Muscle layer of duodenum (tissue), 2 donors: Measurements from ENCODE around the gene ELL3.

Experiments used
- H3K27ac ChIP-seq: one replicate; pipeline ENCODE4 v1.7.0; 2013; ENCODE audit warnings: mild to moderate bottlenecking, low read length
- H3K27me3 ChIP-seq: one replicate; pipeline ENCODE4 v1.7.0; 2013; ENCODE audit warnings: low read depth, mild to moderate bottlenecking, control low read depth, low read length
- H3K36me3 ChIP-seq, 2 donors: one replicate each; pipeline ENCODE4 v1.7.0; 2013; ENCODE audit warnings: low read length in 2 of 2, control low read depth in 1 of 2, mild to moderate bottlenecking in 1 of 2; ENCODE audit not compliant: insufficient read depth in 2 of 2, control insufficient read depth in 1 of 2
- H3K4me1 ChIP-seq, 2 donors: one replicate each; pipeline ENCODE4 v1.7.0; 2013; ENCODE audit warnings: low read length in 2 of 2, mild to moderate bottlenecking in 2 of 2, control low read depth in 1 of 2, moderate library complexity in 1 of 2; ENCODE audit not compliant: insufficient read depth in 2 of 2, control insufficient read depth in 1 of 2
- H3K4me3 ChIP-seq, 2 donors: one replicate each; pipeline ENCODE4 v1.7.0; 2013; ENCODE audit warnings: low read length in 2 of 2, low read depth in 1 of 2, mild to moderate bottlenecking in 1 of 2
- H3K9me3 ChIP-seq, 2 donors: one replicate each; pipeline ENCODE4 v1.7.0; 2013; ENCODE audit warnings: low read length in 2 of 2, control low read depth in 1 of 2, mild to moderate bottlenecking in 1 of 2; ENCODE audit not compliant: control insufficient read depth in 1 of 2
- donor health status: healthy.

The ELL3 gene

GRCh38 chr15:43789409-43789808, 12.6 kb upstream of the ELL3 start:
- no peak overlapping the region for H3K4me3 ChIP-seq
- no peak overlapping the region for H3K27ac ChIP-seq
- no peaks in the 10 kb centered on the region for H3K9me3 ChIP-seq
- H3K36me3 ChIP-seq = peaks cover 10 to 13% of the 10 kb centered on the region in 2 donors
- H3K4me1 ChIP-seq = peaks cover 10 to 13% of the 10 kb centered on the region in 2 donors
- H3K27me3 ChIP-seq = no peaks in the 10 kb centered on the region

DNA sequence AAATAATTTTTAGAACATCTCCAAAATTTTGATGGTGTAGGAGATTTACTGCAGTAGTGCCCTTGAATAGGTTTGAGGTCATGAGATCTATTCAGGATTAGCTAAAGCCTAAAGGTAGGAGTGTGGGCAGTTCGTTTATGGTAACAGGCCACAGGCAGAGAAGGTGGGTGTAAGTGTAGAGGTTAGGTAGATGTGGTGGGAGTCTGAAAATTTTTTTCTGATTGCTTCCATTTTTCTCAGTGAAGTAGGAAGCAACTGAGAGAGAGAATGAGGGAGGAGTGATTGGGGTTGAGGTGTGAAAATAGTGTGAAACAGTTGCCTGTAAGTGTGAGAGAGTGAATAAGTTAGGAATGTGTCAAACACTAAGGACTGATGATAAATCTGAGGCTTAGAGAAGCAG, 2.2 kb upstream of the ELL3 start:
- no peaks in the 10 kb centered on the region for H3K27me3 ChIP-seq
- no peak overlapping the region for H3K4me3 ChIP-seq
- H3K4me1 ChIP-seq = peaks cover 0 to 6% of the 10 kb centered on the region in 2 donors
- no peak overlapping the region for H3K27ac ChIP-seq
- no peaks in the 10 kb centered on the region for H3K36me3 ChIP-seq
- no peaks in the 10 kb centered on the region for H3K9me3 ChIP-seq

DNA sequence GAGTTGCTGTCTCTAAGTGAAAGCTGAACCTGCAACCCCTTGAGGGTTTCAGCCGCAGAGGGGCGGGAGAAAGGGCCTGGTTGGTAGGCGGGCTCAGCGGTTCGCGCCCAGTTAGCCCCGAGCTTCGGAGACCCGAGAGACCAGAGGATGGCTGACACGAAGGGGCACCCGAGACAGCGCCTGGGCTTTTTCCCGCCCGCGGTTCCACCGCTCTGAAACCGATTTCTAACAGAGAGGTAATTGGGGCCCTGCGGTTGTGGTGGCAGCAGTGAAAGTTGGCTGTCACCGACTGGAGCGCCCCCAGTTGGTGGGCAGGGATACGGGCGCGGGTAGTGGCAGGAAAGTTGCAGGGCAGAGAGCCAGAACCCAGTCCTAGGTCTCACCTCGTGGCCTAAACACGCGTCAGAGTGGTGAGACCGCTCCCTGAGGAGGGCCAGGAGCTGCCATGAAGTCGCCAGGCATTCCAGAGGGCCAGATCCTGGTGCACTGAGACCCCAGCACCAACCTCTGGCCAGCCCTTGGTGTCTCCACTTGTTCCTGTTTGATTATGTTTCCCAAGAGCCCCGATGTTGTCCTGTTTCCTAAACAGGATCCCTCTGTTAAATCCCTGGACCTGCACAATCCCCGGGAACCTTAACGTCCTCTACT, 625 bp upstream of the ELL3 start:
- Histone ChIP-seq H3K9me3 (no peaks in the 10 kb centered on the region), H3K4me3 (peak overlapping the region; percentile 84 to 85), H3K27ac (peak overlapping the region; percentile 84), H3K36me3 (peaks cover 9 to 10% of the 10 kb centered on the region in 2 donors), H3K27me3 (no peaks in the 10 kb centered on the region), H3K4me1 (peaks cover 0 to 6% of the 10 kb centered on the region in 2 donors)

DNA sequence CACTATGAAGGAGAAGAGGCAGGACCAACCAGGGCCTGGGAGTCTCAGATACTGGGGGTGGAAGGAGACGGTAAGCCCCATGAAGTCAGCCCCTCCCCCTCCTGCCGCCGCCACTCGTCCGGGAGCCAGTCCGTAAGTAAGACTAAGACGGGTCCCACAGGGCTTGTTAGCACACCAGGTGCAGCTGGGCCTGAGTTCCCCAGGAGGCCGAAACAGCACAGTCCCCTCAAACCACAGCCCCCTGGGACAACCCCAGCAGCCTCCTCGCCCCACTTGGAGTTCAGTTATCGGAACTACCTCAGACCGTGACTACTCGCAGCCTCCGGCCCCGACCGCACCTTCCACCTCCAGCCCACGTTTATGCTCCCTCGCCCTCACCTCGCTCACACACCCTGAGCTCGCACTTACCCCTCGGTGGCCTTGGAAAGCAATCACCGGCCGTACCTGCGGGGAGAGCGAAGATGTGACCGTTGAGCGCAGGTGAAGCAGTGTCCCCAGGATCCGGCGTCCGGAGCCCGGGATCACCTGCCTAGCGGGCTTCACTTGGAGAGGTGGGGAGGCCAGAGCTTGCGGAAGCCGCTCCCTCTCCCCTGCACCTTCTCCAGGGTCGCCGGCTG, 557 bp downstream of the ELL3 start:
- Histone ChIP-seq H3K27ac (peak overlapping the region; percentile 69), H3K9me3 (no peaks in the 10 kb centered on the region), H3K4me3 (peak overlapping the region; percentile 84 to 85), H3K4me1 (peaks cover 0 to 6% of the 10 kb centered on the region in 2 donors), H3K27me3 (no peaks in the 10 kb centered on the region), H3K36me3 (peaks cover 20% of the 10 kb centered on the region in 2 donors)

- H3K27me3 ChIP-seq = no peaks in the 10 kb centered on the region
- H3K4me3 ChIP-seq = peak overlapping the region in 1 of 2 donors; percentile 85
- H3K36me3 ChIP-seq = peaks cover 25 to 26% of the 10 kb centered on the region in 2 donors
- peaks cover 0 to 6% of the 10 kb centered on the region in 2 donors for H3K4me1 ChIP-seq
- peak overlapping the region; percentile 69 for H3K27ac ChIP-seq
- no peaks in the 10 kb centered on the region for H3K9me3 ChIP-seq
These were observed 1.3 kb downstream of the ELL3 start for GRCh38 chr15:43775411-43775965.

DNA sequence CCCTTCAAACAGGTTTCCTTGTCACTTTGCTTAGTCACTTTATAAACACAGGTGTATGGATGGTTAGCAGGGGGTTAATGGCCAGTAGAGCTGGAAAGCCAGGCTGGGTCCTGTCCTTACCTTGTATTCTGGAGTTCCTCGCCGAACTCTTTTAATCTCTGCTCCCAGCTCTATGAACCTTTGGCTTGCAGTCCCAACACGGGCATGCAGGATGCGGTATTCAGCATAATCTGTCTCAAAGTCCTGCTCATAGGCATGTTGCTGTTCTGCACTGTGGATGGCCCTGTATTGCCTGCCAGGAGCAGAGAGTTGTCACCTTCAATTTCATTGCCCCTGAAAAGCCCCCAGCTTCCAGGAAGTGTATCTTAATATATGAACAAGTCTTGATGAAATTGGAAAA, 2.7 kb downstream of the ELL3 start:
- Histone ChIP-seq H3K27ac (no peak overlapping the region), H3K4me3 (no peak overlapping the region), H3K36me3 (peaks cover 35 to 37% of the 10 kb centered on the region in 2 donors), H3K9me3 (no peaks in the 10 kb centered on the region), H3K4me1 (peaks cover 0 to 6% of the 10 kb centered on the region in 2 donors), H3K27me3 (no peaks in the 10 kb centered on the region)

DNA sequence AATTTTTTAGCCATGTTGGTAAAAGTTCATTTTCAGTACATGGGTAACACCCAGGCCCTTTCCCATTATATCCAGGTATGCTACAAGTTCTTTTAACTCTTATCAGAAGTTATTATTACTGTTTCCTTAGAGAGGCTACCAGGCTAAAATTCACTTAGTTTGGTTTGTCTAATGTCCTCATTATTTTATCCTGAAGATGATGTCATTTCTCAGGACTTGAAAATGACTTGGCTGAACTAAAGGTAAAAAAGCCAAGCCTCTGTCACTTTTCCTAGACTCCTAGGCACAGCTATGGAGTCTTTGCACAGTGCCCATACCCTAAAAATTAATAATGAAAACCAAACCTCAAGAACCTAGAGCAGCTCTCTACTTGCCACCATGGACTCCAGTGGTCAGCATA, 4.1 kb downstream of the ELL3 start:
- no peaks in the 10 kb centered on the region for H3K9me3 ChIP-seq
- H3K27me3 ChIP-seq = no peaks in the 10 kb centered on the region
- H3K36me3 ChIP-seq = peaks cover 47 to 48% of the 10 kb centered on the region in 2 donors
- H3K4me3 ChIP-seq = no peak overlapping the region
- peaks cover 0 to 3% of the 10 kb centered on the region in 2 donors for H3K4me1 ChIP-seq
- no peak overlapping the region for H3K27ac ChIP-seq

GRCh38 chr15:43771816-43772215, 5.0 kb downstream of the ELL3 start:
- Histone ChIP-seq H3K9me3 (no peaks in the 10 kb centered on the region), H3K27ac (no peak overlapping the region), H3K27me3 (no peaks in the 10 kb centered on the region), H3K4me3 (no peak overlapping the region), H3K36me3 (peaks cover 49 to 51% of the 10 kb centered on the region in 2 donors), H3K4me1 (no peaks in the 10 kb centered on the region)

GRCh38 chr15:43769584-43770228, 7.1 kb downstream of the ELL3 start:
- Histone ChIP-seq H3K27me3 (no peaks in the 10 kb centered on the region), H3K9me3 (no peaks in the 10 kb centered on the region), H3K27ac (no peak overlapping the region), H3K4me3 (no peak overlapping the region), H3K36me3 (peaks cover 70 to 71% of the 10 kb centered on the region in 2 donors), H3K4me1 (no peaks in the 10 kb centered on the region)

GRCh38 chr15:43763819-43764446, 12.8 kb downstream of the ELL3 start:
- no peak overlapping the region for H3K27ac ChIP-seq
- no peak overlapping the region for H3K4me3 ChIP-seq
- no peaks in the 10 kb centered on the region for H3K27me3 ChIP-seq
- H3K36me3 ChIP-seq = peaks cover 56 to 61% of the 10 kb centered on the region in 2 donors
- H3K4me1 ChIP-seq = peaks cover 0 to 5% of the 10 kb centered on the region in 2 donors
- H3K9me3 ChIP-seq = no peaks in the 10 kb centered on the region

GRCh38 chr15:43762824-43763223, 13.9 kb downstream of the ELL3 start:
- no peak overlapping the region for H3K27ac ChIP-seq
- no peak overlapping the region for H3K4me3 ChIP-seq
- H3K36me3 ChIP-seq = peaks cover 50 to 53% of the 10 kb centered on the region in 2 donors

More at GRCh38 chr15:43762824-43763223, 13.9 kb downstream of the ELL3 start:
- Histone ChIP-seq H3K9me3 (no peaks in the 10 kb centered on the region), H3K27me3 (no peaks in the 10 kb centered on the region), H3K4me1 (peaks cover 0 to 5% of the 10 kb centered on the region in 2 donors)
